Measurements from ENCODE around the gene CALCOCO1. TPM values are rescaled to one million over a fixed set of nuclear protein-coding genes. Genes with fewer than 3 reads are reported as not detected.
A peak's percentile ranks its signal among the peaks of the same experiment; 100 is the strongest.

The CALCOCO1 gene
- polyA plus RNA-seq, 3 donors, result 60.1 to 238 (median 69.6) TPM

DNA sequence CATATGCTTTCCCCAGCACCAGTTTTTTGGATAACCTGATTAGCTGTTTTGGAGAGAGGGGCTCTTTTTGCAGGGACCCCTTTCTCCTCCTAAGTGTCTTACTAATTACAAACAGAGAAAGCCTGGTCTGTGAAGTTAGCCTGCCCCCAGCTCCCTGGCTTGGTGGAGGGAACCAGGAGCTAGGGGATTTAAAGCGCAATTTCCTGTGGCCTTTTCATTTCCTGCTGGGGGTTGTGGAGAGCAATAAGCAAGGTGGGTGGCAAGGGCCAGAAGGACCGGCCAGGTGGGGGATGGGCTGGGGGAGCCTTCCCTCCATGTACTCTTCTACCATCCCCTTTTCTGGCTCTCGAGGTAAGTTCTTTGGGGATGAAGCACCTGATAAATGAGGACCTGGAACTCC, 28.6 kb upstream of the CALCOCO1 start:
- no peak for DNase-seq
- no peaks in the 10 kb centered on the region for H3K79me2 ChIP-seq (ENCODE audit: insufficient read depth, low read length)
- Mint-ChIP-seq H3K27ac (no peak overlapping the region), H3K36me3 (no peaks in the 10 kb centered on the region), H3K9me3 (peaks cover 0 to 3% (median 0%) of the 10 kb centered on the region in 7 donors), H3K27me3 (ENCODE audit: low read depth in 3 of 3) (peaks cover 30 to 41% (median 34%) of the 10 kb centered on the region in 3 donors), H3K4me3 (peak overlapping the region in 1 of 2 donors; percentile 69), H3K4me1 (peaks cover 19% of the 10 kb centered on the region)
- TF ChIP-seq, protein P1, sequence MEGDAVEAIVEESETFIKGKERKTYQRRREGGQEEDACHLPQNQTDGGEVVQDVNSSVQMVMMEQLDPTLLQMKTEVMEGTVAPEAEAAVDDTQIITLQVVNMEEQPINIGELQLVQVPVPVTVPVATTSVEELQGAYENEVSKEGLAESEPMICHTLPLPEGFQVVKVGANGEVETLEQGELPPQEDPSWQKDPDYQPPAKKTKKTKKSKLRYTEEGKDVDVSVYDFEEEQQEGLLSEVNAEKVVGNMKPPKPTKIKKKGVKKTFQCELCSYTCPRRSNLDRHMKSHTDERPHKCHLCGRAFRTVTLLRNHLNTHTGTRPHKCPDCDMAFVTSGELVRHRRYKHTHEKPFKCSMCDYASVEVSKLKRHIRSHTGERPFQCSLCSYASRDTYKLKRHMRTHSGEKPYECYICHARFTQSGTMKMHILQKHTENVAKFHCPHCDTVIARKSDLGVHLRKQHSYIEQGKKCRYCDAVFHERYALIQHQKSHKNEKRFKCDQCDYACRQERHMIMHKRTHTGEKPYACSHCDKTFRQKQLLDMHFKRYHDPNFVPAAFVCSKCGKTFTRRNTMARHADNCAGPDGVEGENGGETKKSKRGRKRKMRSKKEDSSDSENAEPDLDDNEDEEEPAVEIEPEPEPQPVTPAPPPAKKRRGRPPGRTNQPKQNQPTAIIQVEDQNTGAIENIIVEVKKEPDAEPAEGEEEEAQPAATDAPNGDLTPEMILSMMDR (IDR thresholded peaks at IDR 0.05), result no peak
- intact Hi-C loops (cut with micrococcal nuclease), result no loop called here
- H3K4me3 ChIP-seq (replicated peaks in 1 of 3; ENCODE audit: low read depth in 2 of 3, low read length in 3 of 3), result no peak overlapping the region
- H2AFZ ChIP-seq (ENCODE audit: insufficient read depth, low read depth, low read length, poor library complexity, severe bottlenecking), result no peak overlapping the region
- WGBS (ENCODE audit: insufficient coverage), result no CpG with 5 or more reads among the region's 3 CpGs
- no peaks in the 10 kb centered on the region for H3K36me3 ChIP-seq (replicated peaks in 1 of 2; ENCODE audit: control insufficient read depth in 1 of 2, insufficient read depth in 2 of 2, low read length in 2 of 2)
- no peak overlapping the region for H3K9ac ChIP-seq (ENCODE audit: insufficient read depth, low read length, poor library complexity, severe bottlenecking)
- H3K4me1 ChIP-seq (ENCODE audit: control insufficient read depth in 1 of 2, insufficient read depth in 2 of 2, low read length in 2 of 2), result peaks cover 15 to 25% of the 10 kb centered on the region in 2 donors
- no peaks in the 10 kb centered on the region for H4K20me1 ChIP-seq (ENCODE audit: insufficient read depth, low read length)
- H3K27me3 ChIP-seq (ENCODE audit: control insufficient read depth in 2 of 2, insufficient read depth in 2 of 2, low read length in 2 of 2), result peaks cover 62 to 86% of the 10 kb centered on the region in 2 donors
- no peak overlapping the region for H3K27ac ChIP-seq (ENCODE audit: low read depth in 1 of 2, low read length in 2 of 2)
- peaks cover 0 to 15% of the 10 kb centered on the region in 2 donors for H3K9me3 ChIP-seq (replicated peaks in 1 of 2; ENCODE audit: control insufficient read depth in 1 of 2, insufficient read depth in 1 of 2, low read length in 2 of 2)
- H3K4me2 ChIP-seq (replicated peaks; ENCODE audit: extremely low read depth, low read length, poor library complexity, severe bottlenecking), result no peak overlapping the region

DNA sequence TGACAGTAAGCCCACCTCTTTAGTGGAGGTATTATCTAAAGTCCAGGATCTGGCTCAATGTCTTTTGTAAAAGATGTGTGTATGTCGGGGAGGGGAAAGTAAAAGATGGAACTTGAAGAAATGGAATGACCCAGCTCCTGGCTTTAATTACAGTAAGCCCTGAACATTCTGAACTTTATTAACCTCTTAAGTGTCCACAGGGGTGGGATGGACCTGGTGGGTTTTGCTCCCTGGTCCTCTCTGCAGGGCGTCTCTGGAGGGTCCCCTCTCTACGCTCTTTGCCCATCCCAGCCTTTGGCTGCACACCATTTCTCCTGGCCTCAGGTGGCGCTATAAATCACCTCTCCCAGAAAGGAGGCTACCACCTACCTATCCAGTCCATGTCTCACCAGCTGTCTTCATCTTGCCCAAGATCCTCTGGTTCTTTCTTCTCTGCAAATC, 28.2 kb upstream of the CALCOCO1 start:
- Mint-ChIP-seq H3K9me3 (peaks cover 0 to 3% (median 0%) of the 10 kb centered on the region in 7 donors), H3K27me3 (ENCODE audit: low read depth in 3 of 3) (peaks cover 25 to 37% (median 32%) of the 10 kb centered on the region in 3 donors), H3K4me3 (peak overlapping the region in 1 of 2 donors; percentile 69), H3K4me1 (peaks cover 19% of the 10 kb centered on the region), H3K36me3 (no peaks in the 10 kb centered on the region), H3K27ac (no peak overlapping the region)
- DNase-seq, result no peak
- TF ChIP-seq, protein P1 (IDR thresholded peaks at IDR 0.05), result no peak
- peaks cover 0 to 18% of the 10 kb centered on the region in 2 donors for H3K9me3 ChIP-seq (replicated peaks in 1 of 2; ENCODE audit: control insufficient read depth in 1 of 2, insufficient read depth in 1 of 2, low read length in 2 of 2)
- H3K4me3 ChIP-seq (replicated peaks in 1 of 3; ENCODE audit: low read depth in 2 of 3, low read length in 3 of 3), result no peak overlapping the region
- H3K4me2 ChIP-seq (replicated peaks; ENCODE audit: extremely low read depth, low read length, poor library complexity, severe bottlenecking), result no peak overlapping the region
- H3K79me2 ChIP-seq (ENCODE audit: insufficient read depth, low read length), result no peaks in the 10 kb centered on the region
- H3K27ac ChIP-seq (ENCODE audit: low read depth in 1 of 2, low read length in 2 of 2), result no peak overlapping the region
- H2AFZ ChIP-seq (ENCODE audit: insufficient read depth, low read depth, low read length, poor library complexity, severe bottlenecking), result no peak overlapping the region
- no peak overlapping the region for H3K9ac ChIP-seq (ENCODE audit: insufficient read depth, low read length, poor library complexity, severe bottlenecking)
- H3K4me1 ChIP-seq (ENCODE audit: control insufficient read depth in 1 of 2, insufficient read depth in 2 of 2, low read length in 2 of 2), result peaks cover 17 to 28% of the 10 kb centered on the region in 2 donors
- intact Hi-C loops (cut with micrococcal nuclease), result no loop called here
- no peaks in the 10 kb centered on the region for H4K20me1 ChIP-seq (ENCODE audit: insufficient read depth, low read length)
- 95% methylated on average over 3 of the region's 4 CpGs for WGBS (ENCODE audit: insufficient coverage)
- H3K27me3 ChIP-seq (ENCODE audit: control insufficient read depth in 2 of 2, insufficient read depth in 2 of 2, low read length in 2 of 2), result peaks cover 66 to 90% of the 10 kb centered on the region in 2 donors
- no peaks in the 10 kb centered on the region for H3K36me3 ChIP-seq (replicated peaks in 1 of 2; ENCODE audit: control insufficient read depth in 1 of 2, insufficient read depth in 2 of 2, low read length in 2 of 2)
